OCI-LY3 (cell line): ENCODE results near the gene GNB1.

Experiments
- EZH2phosphoT487 ChIP-seq: fragments of 200-600 bp; shearing (Covaris generic); IDR thresholded peaks from 2 replicates; pipeline ENCODE4 v1.6.1; 2018; ENCODE audit warnings: antibody characterized with exemption, mixed run types, low read depth
- TF ChIP-seq, protein P1 (sequence below): fragments of 200-600, 300-600 bp; sonication (generic); IDR thresholded peaks from 2 replicates; pipeline ENCODE4 v1.5.1; 2014; ENCODE audit warnings: antibody characterized with exemption, low read length, low read depth

DNA sequence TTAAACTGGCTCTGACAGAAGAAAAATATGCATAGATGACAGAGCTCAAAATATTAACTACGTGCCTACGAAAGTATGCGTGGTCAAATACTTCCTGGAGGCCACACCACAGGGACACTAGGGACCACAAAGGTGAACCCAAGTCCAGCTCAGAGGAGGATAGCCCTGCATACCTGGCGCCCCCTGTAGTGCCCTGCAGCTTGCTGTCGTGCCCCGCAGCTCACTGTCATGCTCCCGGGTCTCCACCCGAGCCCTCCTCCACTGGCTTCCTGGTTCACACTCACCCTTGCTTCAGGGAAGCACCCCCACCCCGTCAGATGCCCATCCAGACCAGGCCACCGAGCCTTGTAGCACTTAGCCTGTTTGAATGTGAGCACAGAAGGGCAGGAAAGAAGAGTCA lies 95.9 kb downstream of the GNB1 start:
- TF ChIP-seq, protein P1, sequence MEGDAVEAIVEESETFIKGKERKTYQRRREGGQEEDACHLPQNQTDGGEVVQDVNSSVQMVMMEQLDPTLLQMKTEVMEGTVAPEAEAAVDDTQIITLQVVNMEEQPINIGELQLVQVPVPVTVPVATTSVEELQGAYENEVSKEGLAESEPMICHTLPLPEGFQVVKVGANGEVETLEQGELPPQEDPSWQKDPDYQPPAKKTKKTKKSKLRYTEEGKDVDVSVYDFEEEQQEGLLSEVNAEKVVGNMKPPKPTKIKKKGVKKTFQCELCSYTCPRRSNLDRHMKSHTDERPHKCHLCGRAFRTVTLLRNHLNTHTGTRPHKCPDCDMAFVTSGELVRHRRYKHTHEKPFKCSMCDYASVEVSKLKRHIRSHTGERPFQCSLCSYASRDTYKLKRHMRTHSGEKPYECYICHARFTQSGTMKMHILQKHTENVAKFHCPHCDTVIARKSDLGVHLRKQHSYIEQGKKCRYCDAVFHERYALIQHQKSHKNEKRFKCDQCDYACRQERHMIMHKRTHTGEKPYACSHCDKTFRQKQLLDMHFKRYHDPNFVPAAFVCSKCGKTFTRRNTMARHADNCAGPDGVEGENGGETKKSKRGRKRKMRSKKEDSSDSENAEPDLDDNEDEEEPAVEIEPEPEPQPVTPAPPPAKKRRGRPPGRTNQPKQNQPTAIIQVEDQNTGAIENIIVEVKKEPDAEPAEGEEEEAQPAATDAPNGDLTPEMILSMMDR: no peak
- TF ChIP-seq EZH2phosphoT487: no peak
